Activated T-cell treated with anti-CD3 and anti-CD28 coated beads, Interleukin-2, amount 50 U/mL, for 24 hours (primary cell): Measurements from ENCODE around the gene RBKS.

Experiments
- DNase-seq: peaks from one replicate; pipeline ENCODE4 v3.0.0-alpha.2; 2020
- H3K27ac Mint-ChIP-seq: 2 replicates; pipeline ENCODE4 v1.8.0; 2020; ENCODE audit warnings: mild to moderate bottlenecking, mixed read lengths
- H3K27me3 Mint-ChIP-seq: 2 replicates; pipeline ENCODE4 v1.8.0; 2020; ENCODE audit warnings: mixed read lengths
- H3K36me3 Mint-ChIP-seq: 2 replicates; pipeline ENCODE4 v1.8.0; 2020; ENCODE audit warnings: low read depth, mixed read lengths
- H3K4me1 Mint-ChIP-seq: 2 replicates; pipeline ENCODE4 v1.8.0; 2020; ENCODE audit warnings: low read depth, mixed read lengths
- H3K4me3 Mint-ChIP-seq: 2 replicates; pipeline ENCODE4 v1.8.0; 2020; ENCODE audit warnings: mild to moderate bottlenecking, moderate library complexity, mixed read lengths
- H3K9me3 Mint-ChIP-seq: 2 replicates; pipeline ENCODE4 v1.8.0; 2020; ENCODE audit warnings: mixed read lengths

Gene RBKS

GRCh38 chr2:27814758-27815157 lies 75.4 kb downstream of the RBKS start:
- DNase-seq: no peak
- peaks cover 8% of the 10 kb centered on the region for H3K4me1 Mint-ChIP-seq
- H3K27ac Mint-ChIP-seq: no peak overlapping the region
- H3K4me3 Mint-ChIP-seq: no peak overlapping the region
- no peaks in the 10 kb centered on the region for H3K36me3 Mint-ChIP-seq
- H3K9me3 Mint-ChIP-seq: no peaks in the 10 kb centered on the region
- no peaks in the 10 kb centered on the region for H3K27me3 Mint-ChIP-seq

- H3K27ac Mint-ChIP-seq: no peak overlapping the region
- no peak for DNase-seq
- no peaks in the 10 kb centered on the region for H3K27me3 Mint-ChIP-seq
- H3K36me3 Mint-ChIP-seq: no peaks in the 10 kb centered on the region
- H3K4me3 Mint-ChIP-seq: no peak overlapping the region
- H3K4me1 Mint-ChIP-seq: peaks cover 12% of the 10 kb centered on the region
- no peaks in the 10 kb centered on the region for H3K9me3 Mint-ChIP-seq
These were observed 78.4 kb downstream of the RBKS start for GRCh38 chr2:27811768-27812167.

- DNase-seq: no peak
- Mint-ChIP-seq H3K27ac (peak overlapping the region; percentile 11), H3K4me1 (peaks cover 12% of the 10 kb centered on the region), H3K27me3 (no peaks in the 10 kb centered on the region), H3K4me3 (no peak overlapping the region), H3K9me3 (no peaks in the 10 kb centered on the region), H3K36me3 (no peaks in the 10 kb centered on the region)
These were observed 79.7 kb downstream of the RBKS start for GRCh38 chr2:27810455-27810854.

- Mint-ChIP-seq H3K4me3 (no peak overlapping the region), H3K27ac (peak overlapping the region; percentile 23), H3K9me3 (no peaks in the 10 kb centered on the region), H3K36me3 (no peaks in the 10 kb centered on the region), H3K4me1 (peaks cover 12% of the 10 kb centered on the region), H3K27me3 (no peaks in the 10 kb centered on the region)
- no peak for DNase-seq
These were observed 80.4 kb downstream of the RBKS start for GRCh38 chr2:27809761-27810241.

- Mint-ChIP-seq H3K27ac (no peak overlapping the region), H3K36me3 (no peaks in the 10 kb centered on the region), H3K4me1 (peaks cover 12% of the 10 kb centered on the region), H3K9me3 (no peaks in the 10 kb centered on the region), H3K4me3 (no peak overlapping the region), H3K27me3 (no peaks in the 10 kb centered on the region)
- no peak for DNase-seq
These were observed 81.2 kb downstream of the RBKS start for GRCh38 chr2:27808984-27809383.

- Mint-ChIP-seq H3K4me1 (peaks cover 12% of the 10 kb centered on the region), H3K27me3 (no peaks in the 10 kb centered on the region), H3K4me3 (no peak overlapping the region), H3K9me3 (no peaks in the 10 kb centered on the region), H3K36me3 (no peaks in the 10 kb centered on the region), H3K27ac (no peak overlapping the region)
- DNase-seq: no peak
These were observed 81.8 kb downstream of the RBKS start for GRCh38 chr2:27808418-27808817.

GRCh38 chr2:27807476-27807875 lies 82.7 kb downstream of the RBKS start:
- no peak overlapping the region for H3K4me3 Mint-ChIP-seq
- peaks cover 12% of the 10 kb centered on the region for H3K4me1 Mint-ChIP-seq
- no peaks in the 10 kb centered on the region for H3K36me3 Mint-ChIP-seq
- DNase-seq: no peak
- no peaks in the 10 kb centered on the region for H3K27me3 Mint-ChIP-seq
- no peaks in the 10 kb centered on the region for H3K9me3 Mint-ChIP-seq
- H3K27ac Mint-ChIP-seq: no peak overlapping the region

GRCh38 chr2:27806311-27807059 lies 83.7 kb downstream of the RBKS start:
- H3K27ac Mint-ChIP-seq: no peak overlapping the region
- DNase-seq: no peak
- no peaks in the 10 kb centered on the region for H3K9me3 Mint-ChIP-seq
- no peaks in the 10 kb centered on the region for H3K36me3 Mint-ChIP-seq
- H3K4me1 Mint-ChIP-seq: peaks cover 12% of the 10 kb centered on the region
- H3K27me3 Mint-ChIP-seq: no peaks in the 10 kb centered on the region
- no peak overlapping the region for H3K4me3 Mint-ChIP-seq

GRCh38 chr2:27805180-27805579 lies 85.0 kb downstream of the RBKS start:
- no peaks in the 10 kb centered on the region for H3K36me3 Mint-ChIP-seq
- H3K4me3 Mint-ChIP-seq: no peak overlapping the region
- no peak overlapping the region for H3K27ac Mint-ChIP-seq
- H3K9me3 Mint-ChIP-seq: no peaks in the 10 kb centered on the region
- H3K4me1 Mint-ChIP-seq: peaks cover 11% of the 10 kb centered on the region
- DNase-seq: no peak
- no peaks in the 10 kb centered on the region for H3K27me3 Mint-ChIP-seq

GRCh38 chr2:27804146-27804545 lies 86.0 kb downstream of the RBKS start:
- no peak overlapping the region for H3K4me3 Mint-ChIP-seq
- peaks cover 4% of the 10 kb centered on the region for H3K4me1 Mint-ChIP-seq
- no peak overlapping the region for H3K27ac Mint-ChIP-seq
- no peak for DNase-seq
- H3K27me3 Mint-ChIP-seq: no peaks in the 10 kb centered on the region
- no peaks in the 10 kb centered on the region for H3K9me3 Mint-ChIP-seq
- no peaks in the 10 kb centered on the region for H3K36me3 Mint-ChIP-seq

- Mint-ChIP-seq H3K36me3 (no peaks in the 10 kb centered on the region), H3K4me3 (no peak overlapping the region), H3K27ac (no peak overlapping the region), H3K4me1 (peaks cover 4% of the 10 kb centered on the region), H3K27me3 (no peaks in the 10 kb centered on the region), H3K9me3 (no peaks in the 10 kb centered on the region)
- no peak for DNase-seq
These were observed 87.1 kb downstream of the RBKS start for GRCh38 chr2:27803046-27803445.

GRCh38 chr2:27802547-27802946 lies 87.6 kb downstream of the RBKS start:
- H3K36me3 Mint-ChIP-seq: no peaks in the 10 kb centered on the region
- H3K4me1 Mint-ChIP-seq: peaks cover 2% of the 10 kb centered on the region
- DNase-seq: no peak
- no peaks in the 10 kb centered on the region for H3K9me3 Mint-ChIP-seq
- no peak overlapping the region for H3K27ac Mint-ChIP-seq
- H3K27me3 Mint-ChIP-seq: no peaks in the 10 kb centered on the region
- no peak overlapping the region for H3K4me3 Mint-ChIP-seq

- Mint-ChIP-seq H3K36me3 (no peaks in the 10 kb centered on the region), H3K4me1 (no peaks in the 10 kb centered on the region), H3K9me3 (no peaks in the 10 kb centered on the region), H3K4me3 (no peak overlapping the region), H3K27ac (no peak overlapping the region), H3K27me3 (no peaks in the 10 kb centered on the region)
- DNase-seq: no peak
These were observed 89.3 kb downstream of the RBKS start for GRCh38 chr2:27800856-27801255.

- no peaks in the 10 kb centered on the region for H3K9me3 Mint-ChIP-seq
- no peaks in the 10 kb centered on the region for H3K4me1 Mint-ChIP-seq
- no peak overlapping the region for H3K4me3 Mint-ChIP-seq
- H3K27me3 Mint-ChIP-seq: no peaks in the 10 kb centered on the region
- no peak overlapping the region for H3K27ac Mint-ChIP-seq
- no peaks in the 10 kb centered on the region for H3K36me3 Mint-ChIP-seq
- no peak for DNase-seq
These were observed 90.6 kb downstream of the RBKS start for GRCh38 chr2:27799646-27800010.

- Mint-ChIP-seq H3K27me3 (no peaks in the 10 kb centered on the region), H3K4me3 (no peak overlapping the region), H3K4me1 (no peaks in the 10 kb centered on the region), H3K27ac (no peak overlapping the region), H3K9me3 (no peaks in the 10 kb centered on the region), H3K36me3 (no peaks in the 10 kb centered on the region)
- no peak for DNase-seq
These were observed 91.1 kb downstream of the RBKS start for GRCh38 chr2:27798948-27799645.
